Measurements from ENCODE around the gene HYDIN.
"Not testable (repeated sequence)": the region's sequence is repeated elsewhere in the genome, so short reads cannot be mapped to it uniquely, and the experiment has no call there.

DNA sequence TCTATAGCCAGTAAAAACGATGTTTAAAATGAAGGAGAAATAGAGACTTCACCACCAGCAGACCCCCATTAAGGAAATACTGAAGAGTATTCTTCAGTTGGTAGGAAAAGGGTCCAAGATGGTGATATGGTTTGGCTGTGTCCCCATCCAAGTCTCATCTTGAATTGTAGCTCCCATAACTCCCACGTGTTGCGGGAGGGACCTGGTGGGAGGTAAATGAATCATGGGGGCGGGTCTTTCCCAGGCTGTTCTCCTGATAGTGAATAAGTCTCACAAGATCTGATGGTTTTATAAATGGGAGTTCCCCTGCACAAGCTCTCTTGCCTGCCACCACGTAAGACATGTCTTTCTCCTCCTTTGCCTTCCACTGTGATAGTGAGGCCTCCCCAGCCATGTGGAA, 352.6 kb downstream of the HYDIN start:
- TF ChIP-seq, protein P1, sequence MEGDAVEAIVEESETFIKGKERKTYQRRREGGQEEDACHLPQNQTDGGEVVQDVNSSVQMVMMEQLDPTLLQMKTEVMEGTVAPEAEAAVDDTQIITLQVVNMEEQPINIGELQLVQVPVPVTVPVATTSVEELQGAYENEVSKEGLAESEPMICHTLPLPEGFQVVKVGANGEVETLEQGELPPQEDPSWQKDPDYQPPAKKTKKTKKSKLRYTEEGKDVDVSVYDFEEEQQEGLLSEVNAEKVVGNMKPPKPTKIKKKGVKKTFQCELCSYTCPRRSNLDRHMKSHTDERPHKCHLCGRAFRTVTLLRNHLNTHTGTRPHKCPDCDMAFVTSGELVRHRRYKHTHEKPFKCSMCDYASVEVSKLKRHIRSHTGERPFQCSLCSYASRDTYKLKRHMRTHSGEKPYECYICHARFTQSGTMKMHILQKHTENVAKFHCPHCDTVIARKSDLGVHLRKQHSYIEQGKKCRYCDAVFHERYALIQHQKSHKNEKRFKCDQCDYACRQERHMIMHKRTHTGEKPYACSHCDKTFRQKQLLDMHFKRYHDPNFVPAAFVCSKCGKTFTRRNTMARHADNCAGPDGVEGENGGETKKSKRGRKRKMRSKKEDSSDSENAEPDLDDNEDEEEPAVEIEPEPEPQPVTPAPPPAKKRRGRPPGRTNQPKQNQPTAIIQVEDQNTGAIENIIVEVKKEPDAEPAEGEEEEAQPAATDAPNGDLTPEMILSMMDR (conservative IDR thresholded peaks at IDR 0.05 in 1 of 2, IDR thresholded peaks at IDR 0.05 in 1 of 2; ENCODE audit: low read depth in 1 of 2, low read length in 2 of 2), result not testable (repeated sequence)
- TF ChIP-seq EZH2 (IDR thresholded peaks at IDR 0.05; ENCODE audit: low read length, missing control alignments), result not testable (repeated sequence)

All from fibroblast of lung (primary cell).